Astrocyte (in vitro differentiated cells and primary cell): ENCODE data around the gene SBNO2.

Experiments used
- CTCF ChIP-seq: IDR thresholded peaks from 2 replicates; pipeline ENCODE4 v1.5.1; 2011; ENCODE audit warnings: low read depth, mild to moderate bottlenecking, inconsistent platforms, low read length, moderate library complexity; ENCODE audit not compliant: insufficient read depth
- EZH2 ChIP-seq: IDR thresholded peaks from 2 replicates; pipeline ENCODE4 v1.6.1; 2012; ENCODE audit warnings: mild to moderate bottlenecking, low read length, inconsistent platforms; ENCODE audit not compliant: insufficient read depth

DNA sequence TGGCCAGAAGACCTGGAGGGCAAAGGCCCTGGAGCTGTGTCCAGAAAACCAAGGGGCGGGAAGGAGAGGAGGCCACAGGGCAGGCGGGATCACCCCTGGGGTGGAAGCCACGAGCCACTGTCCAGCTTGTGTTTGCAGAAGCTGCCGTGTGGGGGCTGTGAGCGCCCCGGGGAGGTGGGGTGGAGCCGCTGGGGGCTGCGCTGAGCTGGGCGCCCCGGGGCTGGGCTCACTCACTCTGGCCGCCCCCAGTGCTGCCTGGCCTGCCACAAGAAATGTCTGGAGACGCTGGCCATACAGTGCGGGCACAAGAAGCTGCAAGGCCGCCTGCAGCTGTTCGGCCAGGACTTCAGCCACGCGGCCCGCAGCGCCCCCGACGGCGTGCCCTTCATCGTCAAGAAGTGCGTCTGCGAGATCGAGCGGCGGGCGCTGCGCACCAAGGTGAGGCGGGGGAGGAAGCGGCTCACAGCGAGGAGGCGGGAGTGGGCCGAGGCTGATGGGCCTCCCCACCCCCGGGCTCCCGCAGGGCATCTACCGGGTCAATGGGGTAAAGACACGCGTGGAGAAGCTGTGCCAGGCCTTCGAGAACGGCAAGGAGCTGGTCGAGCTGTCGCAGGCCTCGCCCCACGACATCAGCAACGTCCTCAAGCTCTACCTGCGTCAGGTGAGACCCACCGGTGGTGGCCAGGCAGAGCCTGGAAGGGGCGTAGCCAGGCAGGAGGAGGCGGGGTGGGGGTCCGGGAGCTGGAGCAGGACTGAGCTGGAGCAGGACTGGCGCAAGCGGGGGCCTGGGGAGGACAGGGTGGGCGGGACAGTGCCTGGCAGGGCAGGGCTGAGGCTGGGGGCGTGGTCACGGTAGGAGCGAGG, 92.5 kb downstream of the SBNO2 start:
- TF ChIP-seq EZH2 (no peak), CTCF (no peak)
